GM23248 (cell line): ENCODE results near the gene ISG15. TPM values are rescaled to one million over a fixed set of nuclear protein-coding genes. Genes with fewer than 3 reads are reported as not detected.
"Not testable (repeated sequence)": the region's sequence is repeated elsewhere in the genome, so short reads cannot be mapped to it uniquely, and the experiment has no call there.

ENCODE experiments used
- DNase-seq: peaks from one replicate; pipeline ENCODE4 v3.0.0-alpha.2; 2015
- H2AFZ ChIP-seq: fragments of 200-600 bp; sonication (generic); 2 replicates; pipeline ENCODE4 v1.6.1; 2016; ENCODE audit warnings: antibody characterized with exemption
- H3F3A ChIP-seq: fragments of 200-600 bp; sonication (generic); 2 replicates; pipeline ENCODE4 v1.6.1; 2016; ENCODE audit warnings: mild to moderate bottlenecking, antibody characterized with exemption, mixed run types; ENCODE audit not compliant: insufficient read depth
- H3K27ac ChIP-seq: fragments of 200-600 bp; sonication (generic); 2 replicates; pipeline ENCODE4 v1.5.1; 2016; ENCODE audit warnings: mild to moderate bottlenecking
- H3K27me3 ChIP-seq: fragments of 200-600 bp; sonication (generic); replicated peaks from 2 replicates; pipeline ENCODE4 v1.6.1; 2016; ENCODE audit warnings: mild to moderate bottlenecking; ENCODE audit not compliant: insufficient read depth
- H3K36me3 ChIP-seq: fragments of 200-600 bp; sonication (generic); 2 replicates; pipeline ENCODE4 v1.6.1; 2016; ENCODE audit warnings: low read depth, mild to moderate bottlenecking
- H3K4me1 ChIP-seq: fragments of 200-600 bp; sonication (generic); 2 replicates; pipeline ENCODE4 v1.6.1; 2016; ENCODE audit warnings: mild to moderate bottlenecking; ENCODE audit not compliant: insufficient read depth
- H3K4me2 ChIP-seq: fragments of 200-600 bp; sonication (generic); one replicate; pipeline ENCODE4 v1.6.1; 2016; ENCODE audit warnings: mild to moderate bottlenecking; ENCODE audit not compliant: unreplicated experiment
- H3K4me3 ChIP-seq: fragments of 200-600 bp; sonication (generic); 2 replicates; pipeline ENCODE4 v1.5.1; 2016; ENCODE audit warnings: mild to moderate bottlenecking
- H3K79me2 ChIP-seq: fragments of 200-600 bp; sonication (generic); 2 replicates; pipeline ENCODE4 v1.6.1; 2016; ENCODE audit warnings: mild to moderate bottlenecking; ENCODE audit not compliant: insufficient read depth
- H3K9ac ChIP-seq: fragments of 200-600 bp; sonication (generic); 2 replicates; pipeline ENCODE4 v1.6.1; 2016; ENCODE audit warnings: mild to moderate bottlenecking
- H3K9me2 ChIP-seq: fragments of 200-600 bp; sonication (generic); 2 replicates; pipeline ENCODE4 v1.6.1; 2016; ENCODE audit warnings: mixed run types, mild to moderate bottlenecking, moderate library complexity; ENCODE audit not compliant: insufficient read depth
- H3K9me3 ChIP-seq: fragments of 200-600 bp; sonication (generic); one replicate; pipeline ENCODE4 v1.6.1; 2017; ENCODE audit warnings: low read depth
- H4K20me1 ChIP-seq: fragments of 200-600 bp; sonication (generic); 2 replicates; pipeline ENCODE4 v1.6.0; 2016; ENCODE audit not compliant: insufficient read depth
- EZH2 ChIP-seq: fragments of 200-600 bp; sonication (generic); IDR thresholded peaks from 2 replicates; pipeline ENCODE4 v1.6.1; 2018; ENCODE audit warnings: antibody characterized with exemption, mild to moderate bottlenecking; ENCODE audit not compliant: insufficient read depth, poor library complexity, severe bottlenecking
- EZH2phosphoT487 ChIP-seq: fragments of 200-600 bp; sonication (generic); IDR thresholded peaks from 2 replicates; pipeline ENCODE4 v1.6.1; 2018; ENCODE audit warnings: antibody characterized with exemption, moderate library complexity, mild to moderate bottlenecking, low read depth; ENCODE audit not compliant: insufficient read depth
- WGBS, 2 experiments: methylation state at CpG; one replicate each; pipeline ENCODE4 v1.1.6; 2015 to 2017; ENCODE audit warnings: low lambda C conversion rate in 2 of 2, low coverage in 1 of 2; ENCODE audit errors: missing lambda C conversion rate in 2 of 2; 5-methylcytosine and 5-hydroxymethylcytosine counted together
- in situ Hi-C: fragments of 300-500 bp; cut with MboI; formaldehyde crosslinking; loops from 2 replicates; pipeline ENCODE4 v1.15.0; 2020
- polyA plus RNA-seq: library from polyadenylated mRNA; unstranded; fragments of >200 nt; fragmentation: Nextera tagmentation; extraction: Ambion mirVana; gene quantifications from 2 replicates; pipeline ENCODE4 v1.2.1, GENCODE V29; 2016
- total RNA-seq: library from RNA; depleted of rRNA; stranded (reverse); fragments of >200 nt; shearing (Covaris generic); gene quantifications from 2 replicates; pipeline ENCODE4 v1.2.3, GENCODE V29; 2014

Gene ISG15
- total and polyA plus RNA-seq, 2 experiments from 2014 or later = 41.2 to 77.0 TPM

- peak overlapping the region; percentile 55 for H3K27ac ChIP-seq
- TF ChIP-seq EZH2 (no peak), EZH2phosphoT487 (no peak)
- H2AFZ ChIP-seq = peak overlapping the region; percentile 79
- H3K9ac ChIP-seq = peak overlapping the region; percentile 79
- in situ Hi-C loops = no loop called here
- H3K9me2 ChIP-seq = no peaks in the 10 kb centered on the region
- peak; percentile 71 for DNase-seq
- H3K4me2 ChIP-seq = peak overlapping the region; percentile 87
- no peaks in the 10 kb centered on the region for H3K79me2 ChIP-seq
- H3K27me3 ChIP-seq = no peaks in the 10 kb centered on the region
- no peaks in the 10 kb centered on the region for H3F3A ChIP-seq
- peaks cover 4% of the 10 kb centered on the region; the same call in 1 of the 2 replicates for H3K4me1 ChIP-seq
- H3K36me3 ChIP-seq = no peaks in the 10 kb centered on the region
- WGBS, 2 experiments = 23 to 41% methylated on average over 41 of the region's 41 CpGs
- H4K20me1 ChIP-seq = no peaks in the 10 kb centered on the region
- H3K4me3 ChIP-seq = peak overlapping the region; percentile 73
- no peaks in the 10 kb centered on the region for H3K9me3 ChIP-seq
Measured at GRCh38 chr1:1013922-1014648, 788 bp downstream of the ISG15 start.

- Histone ChIP-seq H3K27me3 (no peaks in the 10 kb centered on the region), H3K4me3 (no peak overlapping the region; the same call in 1 of the 2 replicates)
Measured at GRCh38 chr1:1014799-1015681, 1.7 kb downstream of the ISG15 start.

GRCh38 chr1:1017397-1018320 is 4.4 kb downstream of the ISG15 start:
- WGBS, 2 experiments = 87 to 94% methylated on average over 15 to 17 of the region's 17 CpGs
- H3K9ac ChIP-seq = not testable (repeated sequence)

More at GRCh38 chr1:1014799-1015681, 1.7 kb downstream of the ISG15 start:
- no peak for DNase-seq
- Histone ChIP-seq H2AFZ (peak overlapping the region; percentile 79; the same call in 1 of the 2 replicates), H3K4me2 (peak overlapping the region; percentile 87), H3K9me2 (no peaks in the 10 kb centered on the region), H3K9me3 (no peaks in the 10 kb centered on the region), H3K9ac (peak overlapping the region; percentile 79), H3K4me1 (peaks cover 4% of the 10 kb centered on the region; the same call in 1 of the 2 replicates), H4K20me1 (no peaks in the 10 kb centered on the region), H3K79me2 (no peaks in the 10 kb centered on the region), H3F3A (no peaks in the 10 kb centered on the region), H3K36me3 (no peaks in the 10 kb centered on the region), H3K27ac (0 out of 2 replicates have a peak overlapping the region, but pooled peaks have one; percentile 55)
- TF ChIP-seq EZH2phosphoT487 (no peak), EZH2 (no peak)
- in situ Hi-C loops = no loop called here
- 81 to 85% methylated on average over 20 of the region's 20 CpGs for WGBS, 2 experiments

GRCh38 chr1:1018321-1018685 is 5.0 kb downstream of the ISG15 start:
- H3K4me3 ChIP-seq, DNase-seq, H3K4me2 ChIP-seq, in situ Hi-C loops, H3K9me3 ChIP-seq, H3K79me2 ChIP-seq, H3K27me3 ChIP-seq, H3K9me2 ChIP-seq, H3K4me1 ChIP-seq, H3K27ac ChIP-seq, H3K36me3 ChIP-seq, H2AFZ ChIP-seq, H3F3A ChIP-seq, H3K9ac ChIP-seq, H4K20me1 ChIP-seq: not testable (repeated sequence)
- whole genome bisulfite sequencing, 2 experiments = 94 to 95% methylated on average over 23 to 26 of the region's 26 CpGs

More at GRCh38 chr1:1017397-1018320, 4.4 kb downstream of the ISG15 start:
- H3K4me1 ChIP-seq, H3K79me2 ChIP-seq, H4K20me1 ChIP-seq, H3K9me3 ChIP-seq, in situ Hi-C loops, H3K4me3 ChIP-seq, H2AFZ ChIP-seq, H3K36me3 ChIP-seq, H3F3A ChIP-seq, H3K27me3 ChIP-seq, DNase-seq, H3K9me2 ChIP-seq, H3K27ac ChIP-seq, H3K4me2 ChIP-seq: not testable (repeated sequence)
